SK-N-SH (cell line): Measurements from ENCODE around the gene FZD7. TPM values are rescaled to one million over a fixed set of nuclear protein-coding genes. Genes with fewer than 3 reads are reported as not detected.

Source experiments
- CTCF ChIA-PET: fragments of 300-600, 350-600 bp; formaldehyde crosslinking; extraction: SDS; loops from one replicate; lab custom pipeline; 2021; lab: Yijun Ruan, JAX
- POLR2A ChIA-PET: fragments of 350-600 bp; sonication (Branson Sonifier 250); formaldehyde crosslinking; extraction: SDS; loops from one replicate; lab custom pipeline; 2020; ENCODE audit warnings: antibody characterized with exemption, inconsistent platforms; lab: Yijun Ruan, JAX
- DNase-seq: peaks from one replicate; pipeline ENCODE4 v3.0.0; 2012
- H2AFZ ChIP-seq: fragments of 200-600 bp; sonication (generic); 2 replicates; pipeline ENCODE4 v1.8.1; 2016; ENCODE audit warnings: antibody characterized with exemption, mild to moderate bottlenecking, low read depth
- H3F3A ChIP-seq: fragments of 200-600 bp; sonication (generic); replicated peaks from 2 replicates; pipeline ENCODE3; 2016; ENCODE audit warnings: antibody characterized with exemption, mild to moderate bottlenecking; ENCODE audit not compliant: insufficient read depth
- H3K27ac ChIP-seq, 2 experiments: fragments of 200-500 bp in 1 of 2; fragments of 200-600 bp in 1 of 2; sonication (Bioruptor generic) in 1 of 2; sonication (generic), shearing (Covaris generic) in 1 of 2; 2 replicates each; pipeline versions ENCODE4 v1.5.1 to v1.6.1; 2014 to 2016; ENCODE audit warnings: low read depth in 2 of 2, inconsistent platforms in 1 of 2, low read length in 1 of 2, mild to moderate bottlenecking in 1 of 2, mixed read lengths in 1 of 2
- H3K27me3 ChIP-seq: fragments of 200-600 bp; sonication (generic), shearing (Covaris generic); 2 replicates; pipeline ENCODE4 v1.6.1; 2016; ENCODE audit warnings: mixed run types; ENCODE audit not compliant: insufficient read depth
- H3K36me3 ChIP-seq, 2 experiments: fragments of 200-500 bp in 1 of 2; fragments of 200-600 bp in 1 of 2; sonication (Bioruptor generic) in 1 of 2; sonication (generic) in 1 of 2; replicated peaks in 1 of 2; 2 replicates each; pipeline versions ENCODE3 to v1.5.1; 2014 to 2016; ENCODE audit warnings: low read length in 1 of 2, mild to moderate bottlenecking in 1 of 2; ENCODE audit not compliant: insufficient read depth in 2 of 2, control insufficient read depth in 1 of 2
- H3K4me1 ChIP-seq, 2 experiments: fragments of 200-500 bp in 1 of 2; fragments of 200-600 bp in 1 of 2; sonication (Bioruptor generic) in 1 of 2; sonication (generic), shearing (Covaris generic) in 1 of 2; 2 replicates each; pipeline versions ENCODE4 v1.5.1 to v1.6.1; 2014 to 2016; ENCODE audit warnings: low read depth in 1 of 2, low read length in 1 of 2, mixed run types in 1 of 2; ENCODE audit not compliant: insufficient read depth in 2 of 2, control insufficient read depth in 1 of 2
- H3K4me2 ChIP-seq: fragments of 200-600 bp; sonication (generic), shearing (Covaris generic); 2 replicates; pipeline ENCODE4 v1.6.1; 2017; ENCODE audit warnings: mixed run types
- H3K4me3 ChIP-seq, 2 experiments: fragments of 200-500 bp in 1 of 2; fragments of 200-600 bp in 1 of 2; sonication (Bioruptor generic) in 1 of 2; sonication (generic), shearing (Covaris generic) in 1 of 2; 2 replicates each; pipeline versions ENCODE4 v1.5.1 to v1.8.1; 2014 to 2016; ENCODE audit warnings: low read depth in 2 of 2, inconsistent platforms in 1 of 2, low read length in 1 of 2, mild to moderate bottlenecking in 1 of 2, mixed read lengths in 1 of 2, moderate library complexity in 1 of 2
- H3K79me2 ChIP-seq: fragments of 200-600 bp; sonication (generic); 2 replicates; pipeline ENCODE4 v1.8.1; 2017; ENCODE audit warnings: mild to moderate bottlenecking; ENCODE audit not compliant: insufficient read depth
- H3K9ac ChIP-seq: fragments of 200-600 bp; sonication (generic); 2 replicates; pipeline ENCODE4 v1.6.1; 2017; ENCODE audit warnings: mixed run types
- H3K9me2 ChIP-seq: fragments of 200-600 bp; sonication (generic); 2 replicates; pipeline ENCODE4 v1.6.1; 2017; ENCODE audit warnings: mixed run types
- H3K9me3 ChIP-seq: fragments of 200-600 bp; sonication (generic); 2 replicates; pipeline ENCODE4 v1.6.1; 2017; ENCODE audit warnings: mixed run types, mild to moderate bottlenecking, moderate library complexity
- H4K20me1 ChIP-seq: fragments of 200-600 bp; sonication (generic); 2 replicates; pipeline ENCODE4 v1.6.1; 2017; ENCODE audit warnings: mild to moderate bottlenecking, mixed run types; ENCODE audit not compliant: insufficient read depth
- CTCF ChIP-seq: fragments of 200-600 bp; sonication (generic); IDR thresholded peaks from 2 replicates; pipeline ENCODE4 v1.6.1; 2017; ENCODE audit warnings: antibody characterized with exemption, mild to moderate bottlenecking, moderate library complexity
- FOSL2 ChIP-seq: IDR thresholded peaks from 2 replicates; pipeline ENCODE4 v1.4.0; 2012; ENCODE audit warnings: low read depth, mild to moderate bottlenecking, moderate library complexity, borderline replicate concordance
- FOXM1 ChIP-seq: IDR thresholded peaks from 2 replicates; pipeline ENCODE4 v1.4.0; 2012; ENCODE audit warnings: low read depth, mild to moderate bottlenecking
- JUND ChIP-seq: IDR thresholded peaks from 2 replicates; pipeline ENCODE4 v1.4.0; 2012
- POLR2AphosphoS5 ChIP-seq: IDR thresholded peaks from 2 replicates; pipeline ENCODE4 v1.6.1; 2012; ENCODE audit warnings: low read depth, low read length
- RAD21 ChIP-seq: IDR thresholded peaks from 2 replicates; pipeline ENCODE4 v1.6.1; 2012; ENCODE audit warnings: mild to moderate bottlenecking, low read length
- SIN3A ChIP-seq: IDR thresholded peaks from 2 replicates; pipeline ENCODE4 v1.6.1; 2012; ENCODE audit warnings: low read depth, mild to moderate bottlenecking, low read length, moderate library complexity, borderline replicate concordance
- TAF1 ChIP-seq: IDR thresholded peaks from 2 replicates; pipeline ENCODE4 v1.6.1; 2012; ENCODE audit warnings: low read depth, mild to moderate bottlenecking, low read length, moderate library complexity, borderline replicate concordance
- TEAD4 ChIP-seq: IDR thresholded peaks from 2 replicates; pipeline ENCODE4 v1.4.0; 2012; ENCODE audit warnings: mild to moderate bottlenecking, borderline replicate concordance; ENCODE audit not compliant: insufficient read depth
- YY1 ChIP-seq: IDR thresholded peaks from 2 replicates; pipeline ENCODE4 v1.4.0; 2012; ENCODE audit warnings: low read depth, mild to moderate bottlenecking
- WGBS: methylation state at CpG from one replicate; pipeline ENCODE4 v1.1.6; 2017; ENCODE audit warnings: low lambda C conversion rate; 5-methylcytosine and 5-hydroxymethylcytosine counted together
- polyA plus RNA-seq, 3 experiments: library from polyadenylated mRNA; depleted of rRNA; stranded (reverse); fragments of >200 nt; gene quantifications; 2 replicates each; pipeline ENCODE4 v1.2.3, GENCODE V29; 2012
- TF ChIP-seq, protein P1 (sequence below): IDR thresholded peaks from 2 replicates; pipeline ENCODE4 v1.4.0; 2012; ENCODE audit warnings: low read depth
- TF ChIP-seq, protein P2 (sequence below): IDR thresholded peaks from 2 replicates; pipeline ENCODE4 v1.4.0; 2012; ENCODE audit warnings: low read depth, borderline replicate concordance
- TF ChIP-seq, protein P3 (sequence below): IDR thresholded peaks from 2 replicates; pipeline ENCODE4 v1.4.0; 2012; ENCODE audit warnings: low read depth, borderline replicate concordance
- TF ChIP-seq, protein P4 (sequence below): IDR thresholded peaks from 2 replicates; pipeline ENCODE4; 2012

The FZD7 gene
- polyA plus RNA-seq, 1 of the 3 experiments (the other 2 are of a cell fraction) = 19.7 TPM

GRCh38 chr2:202007015-202007982, 26.4 kb upstream of the FZD7 start:
- H3K4me2 ChIP-seq = no peak overlapping the region
- H3K27ac ChIP-seq = no peak overlapping the region
- no peak overlapping the region for H3K9ac ChIP-seq
- H2AFZ ChIP-seq = no peak overlapping the region
- no peaks in the 10 kb centered on the region for H3K9me3 ChIP-seq
- H3F3A ChIP-seq = no peaks in the 10 kb centered on the region
- DNase-seq = no peak
- ChIA-PET CTCF (no interaction called here), POLR2A (no interaction called here)
- no peaks in the 10 kb centered on the region for H3K36me3 ChIP-seq
- H3K79me2 ChIP-seq = no peaks in the 10 kb centered on the region
- H4K20me1 ChIP-seq = no peaks in the 10 kb centered on the region
- peak; percentile 38 for TF ChIP-seq RAD21
- TF ChIP-seq, protein P1, sequence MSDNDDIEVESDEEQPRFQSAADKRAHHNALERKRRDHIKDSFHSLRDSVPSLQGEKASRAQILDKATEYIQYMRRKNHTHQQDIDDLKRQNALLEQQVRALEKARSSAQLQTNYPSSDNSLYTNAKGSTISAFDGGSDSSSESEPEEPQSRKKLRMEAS = no peak
- TF ChIP-seq CTCF = peak; percentile 27
- TF ChIP-seq TEAD4 = no peak
- no peak for TF ChIP-seq JUND
- TF ChIP-seq, all 33 proteins: peak for 2
- H3K27me3 ChIP-seq = no peaks in the 10 kb centered on the region
- no peak overlapping the region for H3K4me3 ChIP-seq
- WGBS = 83% methylated on average over 7 of the region's 7 CpGs
- H3K4me1 ChIP-seq = peaks cover 0 to 27% of the 10 kb centered on the region in 2 experiments; a peak in 2 of 4 replicates
- no peaks in the 10 kb centered on the region for H3K9me2 ChIP-seq

DNA sequence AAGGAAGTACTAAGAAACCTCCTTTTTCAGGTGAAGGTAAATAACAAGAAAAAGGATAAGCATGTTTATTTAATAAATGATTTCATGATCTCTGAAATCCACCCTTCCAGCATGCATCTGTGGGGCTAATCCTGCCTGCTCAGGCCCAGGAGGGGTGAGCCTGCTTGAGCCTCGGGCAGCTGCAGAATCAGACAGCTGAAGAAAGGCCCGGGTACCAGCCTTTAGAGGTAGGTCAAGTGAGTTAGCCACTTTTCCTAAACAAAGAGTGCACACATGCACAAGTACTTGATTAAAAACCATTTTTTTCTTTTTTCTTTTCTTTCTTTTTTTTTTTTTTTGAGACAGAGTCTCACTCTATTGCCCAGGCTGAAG, 25.7 kb upstream of the FZD7 start:
- Histone ChIP-seq H3K27ac (no peak overlapping the region), H3K27me3 (no peaks in the 10 kb centered on the region)
- TF ChIP-seq TAF1 (no peak), CTCF (no peak), JUND (no peak), FOSL2 (no peak), FOXM1 (no peak), SIN3A (no peak), POLR2AphosphoS5 (no peak), YY1 (no peak), RAD21 (no peak)
- TF ChIP-seq, protein P2, sequence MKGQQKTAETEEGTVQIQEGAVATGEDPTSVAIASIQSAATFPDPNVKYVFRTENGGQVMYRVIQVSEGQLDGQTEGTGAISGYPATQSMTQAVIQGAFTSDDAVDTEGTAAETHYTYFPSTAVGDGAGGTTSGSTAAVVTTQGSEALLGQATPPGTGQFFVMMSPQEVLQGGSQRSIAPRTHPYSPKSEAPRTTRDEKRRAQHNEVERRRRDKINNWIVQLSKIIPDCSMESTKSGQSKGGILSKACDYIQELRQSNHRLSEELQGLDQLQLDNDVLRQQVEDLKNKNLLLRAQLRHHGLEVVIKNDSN = no peak
- TF ChIP-seq, protein P3, sequence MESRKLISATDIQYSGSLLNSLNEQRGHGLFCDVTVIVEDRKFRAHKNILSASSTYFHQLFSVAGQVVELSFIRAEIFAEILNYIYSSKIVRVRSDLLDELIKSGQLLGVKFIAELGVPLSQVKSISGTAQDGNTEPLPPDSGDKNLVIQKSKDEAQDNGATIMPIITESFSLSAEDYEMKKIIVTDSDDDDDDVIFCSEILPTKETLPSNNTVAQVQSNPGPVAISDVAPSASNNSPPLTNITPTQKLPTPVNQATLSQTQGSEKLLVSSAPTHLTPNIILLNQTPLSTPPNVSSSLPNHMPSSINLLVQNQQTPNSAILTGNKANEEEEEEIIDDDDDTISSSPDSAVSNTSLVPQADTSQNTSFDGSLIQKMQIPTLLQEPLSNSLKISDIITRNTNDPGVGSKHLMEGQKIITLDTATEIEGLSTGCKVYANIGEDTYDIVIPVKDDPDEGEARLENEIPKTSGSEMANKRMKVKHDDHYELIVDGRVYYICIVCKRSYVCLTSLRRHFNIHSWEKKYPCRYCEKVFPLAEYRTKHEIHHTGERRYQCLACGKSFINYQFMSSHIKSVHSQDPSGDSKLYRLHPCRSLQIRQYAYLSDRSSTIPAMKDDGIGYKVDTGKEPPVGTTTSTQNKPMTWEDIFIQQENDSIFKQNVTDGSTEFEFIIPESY = no peak
- TF ChIP-seq, protein P4, sequence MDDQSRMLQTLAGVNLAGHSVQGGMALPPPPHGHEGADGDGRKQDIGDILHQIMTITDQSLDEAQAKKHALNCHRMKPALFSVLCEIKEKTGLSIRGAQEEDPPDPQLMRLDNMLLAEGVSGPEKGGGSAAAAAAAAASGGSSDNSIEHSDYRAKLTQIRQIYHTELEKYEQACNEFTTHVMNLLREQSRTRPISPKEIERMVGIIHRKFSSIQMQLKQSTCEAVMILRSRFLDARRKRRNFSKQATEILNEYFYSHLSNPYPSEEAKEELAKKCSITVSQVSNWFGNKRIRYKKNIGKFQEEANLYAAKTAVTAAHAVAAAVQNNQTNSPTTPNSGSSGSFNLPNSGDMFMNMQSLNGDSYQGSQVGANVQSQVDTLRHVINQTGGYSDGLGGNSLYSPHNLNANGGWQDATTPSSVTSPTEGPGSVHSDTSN = no peak
- TF ChIP-seq, protein P1 = no peak
- TF ChIP-seq, all 33 proteins: peak for 0
- POLR2A ChIA-PET = no interaction called here
- Histone ChIP-seq H4K20me1 (no peaks in the 10 kb centered on the region), H3K4me3 (no peak overlapping the region), H3K9ac (no peak overlapping the region), H3K4me2 (no peak overlapping the region), H3K9me2 (no peaks in the 10 kb centered on the region), H2AFZ (no peak overlapping the region), H3K4me1 (peaks cover 0 to 27% of the 10 kb centered on the region in 2 experiments; a peak in 2 of 4 replicates), H3F3A (no peaks in the 10 kb centered on the region), H3K9me3 (no peaks in the 10 kb centered on the region), H3K36me3 (no peaks in the 10 kb centered on the region), H3K79me2 (no peaks in the 10 kb centered on the region)
- DNase-seq = no peak
- 66% methylated on average over 2 of the region's 2 CpGs for WGBS
- CTCF ChIA-PET = no interaction called here
